HepG2 (cell line): ENCODE results near the gene PYCR2. TPM values are rescaled to one million over a fixed set of nuclear protein-coding genes. Genes with fewer than 3 reads are reported as not detected.
A peak's percentile ranks its signal among the peaks of the same experiment; 100 is the strongest.

ENCODE experiments used
- KDM4B ChIP-seq: sonication (generic); formaldehyde crosslinking; IDR thresholded peaks from 2 replicates; pipeline ENCODE4 v1.4.0; 2020; ENCODE audit warnings: missing genetic modification reagents
- KLF16 ChIP-seq, 2 experiments: sonication (generic) in 1 of 2; formaldehyde crosslinking in 1 of 2; IDR thresholded peaks; 2 replicates each; pipeline versions ENCODE4 v1.6.1 to v1.8.0; 2016 to 2023; ENCODE audit warnings: missing genetic modification reagents in 2 of 2, missing compliant biosample characterization in 1 of 2
- MYNN ChIP-seq: sonication (generic); formaldehyde crosslinking; IDR thresholded peaks from 2 replicates; pipeline ENCODE4 v1.4.0; 2020; ENCODE audit warnings: mild to moderate bottlenecking, low read depth, missing genetic modification reagents
- NFAT5 ChIP-seq: sonication (generic); formaldehyde crosslinking; IDR thresholded peaks from 2 replicates; pipeline ENCODE4 v1.4.0; 2020; ENCODE audit warnings: missing genetic modification reagents
- NFATC3 ChIP-seq: sonication (generic); formaldehyde crosslinking; IDR thresholded peaks from 2 replicates; pipeline ENCODE4 v1.5.1; 2020; ENCODE audit warnings: mild to moderate bottlenecking, missing genetic modification reagents
- NKX3-1 ChIP-seq: sonication (generic); formaldehyde crosslinking; IDR thresholded peaks from 2 replicates; pipeline ENCODE4 v1.5.0; 2020; ENCODE audit warnings: missing genetic modification reagents
- POGK ChIP-seq: sonication (generic); formaldehyde crosslinking; conservative IDR thresholded peaks from 2 replicates; pipeline ENCODE4 v1.8.0; 2022; ENCODE audit warnings: mild to moderate bottlenecking, moderate library complexity, missing genetic modification reagents
- POLR2A ChIP-seq, 2 experiments: IDR thresholded peaks; 2 replicates each; pipeline ENCODE4 v1.6.1; 2011; ENCODE audit warnings: low read depth in 2 of 2, low read length in 2 of 2, mild to moderate bottlenecking in 1 of 2, moderate library complexity in 1 of 2; ENCODE audit not compliant: insufficient read depth in 1 of 2
- REL ChIP-seq: sonication (generic); formaldehyde crosslinking; conservative IDR thresholded peaks from 2 replicates; pipeline ENCODE4 v1.8.0; 2022; ENCODE audit warnings: mild to moderate bottlenecking, missing genetic modification reagents, moderate library complexity
- RXRA ChIP-seq: sonication (generic); formaldehyde crosslinking; IDR thresholded peaks from 2 replicates; pipeline ENCODE4 v1.5.1; 2020; ENCODE audit warnings: missing genetic modification reagents
- SALL1 ChIP-seq: sonication (generic); formaldehyde crosslinking; IDR thresholded peaks from 2 replicates; pipeline ENCODE4 v1.8.0; 2022; ENCODE audit warnings: mild to moderate bottlenecking, missing genetic modification reagents
- SNAPC2 ChIP-seq: sonication (generic); formaldehyde crosslinking; IDR thresholded peaks from 2 replicates; pipeline ENCODE4 v1.8.1; 2022; ENCODE audit warnings: mild to moderate bottlenecking, missing genetic modification reagents
- ZBTB39 ChIP-seq: sonication (generic); formaldehyde crosslinking; IDR thresholded peaks from 2 replicates; pipeline ENCODE4 v1.5.0; 2020; ENCODE audit warnings: missing genetic modification reagents
- ZFP37 ChIP-seq: sonication (generic); formaldehyde crosslinking; IDR thresholded peaks from 2 replicates; pipeline ENCODE4 v1.4.0; 2020; ENCODE audit warnings: missing genetic modification reagents, borderline replicate concordance
- ZNF224 ChIP-seq: sonication (generic); formaldehyde crosslinking; IDR thresholded peaks from 2 replicates; pipeline ENCODE4 v1.5.0; 2020; ENCODE audit warnings: mild to moderate bottlenecking, missing genetic modification reagents
- ZNF263 ChIP-seq: sonication (generic); formaldehyde crosslinking; IDR thresholded peaks from 2 replicates; pipeline ENCODE4 v1.4.0; 2020; ENCODE audit warnings: missing genetic modification reagents
- ZNF329 ChIP-seq: sonication (generic); formaldehyde crosslinking; IDR thresholded peaks from 2 replicates; pipeline ENCODE4 v1.9.0; 2021; ENCODE audit warnings: low read depth, mild to moderate bottlenecking, missing genetic modification reagents
- ZNF501 ChIP-seq: sonication (generic); formaldehyde crosslinking; IDR thresholded peaks from 2 replicates; pipeline ENCODE4 v1.5.1; 2020; ENCODE audit warnings: mild to moderate bottlenecking, moderate library complexity, missing genetic modification reagents
- ZNF580 ChIP-seq: IDR thresholded peaks from 2 replicates; pipeline ENCODE4 v1.6.1; 2016; ENCODE audit warnings: low read depth, borderline replicate concordance
- ZNF644 ChIP-seq: IDR thresholded peaks from 2 replicates; pipeline ENCODE4 v1.6.1; 2016; ENCODE audit warnings: low read depth
- polyA plus RNA-seq, 8 experiments: library from polyadenylated mRNA; depleted of rRNA in 3 of 8; stranded (reverse) in 7 of 8; unstranded in 1 of 8; fragments of >200 nt; fragmentation: Illumina TruSeq in 4 of 8; extraction: Trizol in 4 of 8; gene quantifications; 2 replicates each; pipeline versions ENCODE4 v1.2.1 to v1.2.3, GENCODE V29; 2011 to 2016; ENCODE audit warnings: low read depth in 4 of 8, missing spikeins in 1 of 8, mixed read lengths in 1 of 8; ENCODE audit not compliant: insufficient read depth in 1 of 8
- total RNA-seq, 5 experiments: library from RNA; depleted of rRNA; stranded (reverse); fragments of >200 nt; fragmentation: Illumina TruSeq; extraction: Trizol; gene quantifications; 2 replicates each; pipeline ENCODE4 v1.2.3, GENCODE V29; 2016; ENCODE audit warnings: low read depth in 1 of 5

PYCR2 gene
- total and polyA plus RNA-seq, 2 of the 13 experiments (the other 11 are each of a cell fraction or from before 2014, with no cell fraction given) = 47.2 to 47.8 TPM

GRCh38 chr1:225882694-225883615, 41.1 kb downstream of the PYCR2 start (continued):
- TF ChIP-seq ZNF580 (CRISPR knock-in tag) = peak; percentile 7; the same call in 1 of the 2 replicates
- no peak for TF ChIP-seq NFATC3 (CRISPR knock-in tag)
- no peak for TF ChIP-seq REL
- TF ChIP-seq POLR2A (IDR thresholded peaks at IDR 0.05; ENCODE audit: insufficient read depth in 1 of 2, low read depth in 2 of 2, low read length in 2 of 2) = peak in 1 of 2 experiments; percentile 11; a peak in 1 of 4 replicates
- TF ChIP-seq KLF16 (CRISPR knock-in tag; IDR thresholded peaks at IDR 0.05) = no peak
- no peak for TF ChIP-seq RXRA
- no peak for TF ChIP-seq KDM4B
- TF ChIP-seq NKX3-1 (CRISPR knock-in tag) = 0 out of 2 replicates have a peak, but pooled peaks have one; percentile 25
- no peak for TF ChIP-seq SNAPC2 (CRISPR knock-in tag)
- no peak for TF ChIP-seq MYNN (CRISPR knock-in tag)
- TF ChIP-seq ZNF644 (CRISPR knock-in tag) = no peak
- TF ChIP-seq ZNF501 (CRISPR knock-in tag) = 0 out of 2 replicates have a peak, but pooled peaks have one; percentile 46
- peak; percentile 86 for TF ChIP-seq ZNF263 (CRISPR knock-in tag)
- TF ChIP-seq ZNF224 = 0 out of 2 replicates have a peak, but pooled peaks have one; percentile 30
- no peak for TF ChIP-seq ZNF329 (CRISPR knock-in tag)
- no peak for TF ChIP-seq NFAT5 (CRISPR knock-in tag)
- 0 out of 2 replicates have a peak, but pooled peaks have one; percentile 3 for TF ChIP-seq SALL1
- peak; percentile 36; the same call in 1 of the 2 replicates for TF ChIP-seq POGK (CRISPR knock-in tag)
- no peak; the same call in 1 of the 2 replicates for TF ChIP-seq ZFP37 (CRISPR knock-in tag)
- TF ChIP-seq ZBTB39 = peak; percentile 59; the same call in 1 of the 2 replicates
